ENCODE data around the gene CHST7.

DNA sequence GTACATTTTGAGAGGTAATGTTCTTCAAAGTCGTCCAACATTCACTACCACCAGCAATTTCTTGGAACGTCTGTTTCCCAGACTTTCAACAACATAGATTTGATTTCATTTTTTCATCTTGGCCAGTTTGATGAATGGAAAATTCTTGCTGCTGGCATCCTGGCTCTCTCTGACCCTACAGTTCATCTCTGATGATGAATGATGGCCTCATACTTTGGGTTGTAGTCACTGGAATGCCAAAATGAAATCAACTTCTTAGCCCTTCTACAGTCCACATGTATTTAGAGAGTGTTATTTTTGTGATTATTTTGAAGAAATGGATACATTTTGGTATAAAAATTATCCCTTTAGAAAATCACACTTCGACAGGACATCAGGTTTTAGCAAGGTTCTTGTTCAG is 8.8 kb downstream of the CHST7 start:
- TF ChIP-seq, protein P1, sequence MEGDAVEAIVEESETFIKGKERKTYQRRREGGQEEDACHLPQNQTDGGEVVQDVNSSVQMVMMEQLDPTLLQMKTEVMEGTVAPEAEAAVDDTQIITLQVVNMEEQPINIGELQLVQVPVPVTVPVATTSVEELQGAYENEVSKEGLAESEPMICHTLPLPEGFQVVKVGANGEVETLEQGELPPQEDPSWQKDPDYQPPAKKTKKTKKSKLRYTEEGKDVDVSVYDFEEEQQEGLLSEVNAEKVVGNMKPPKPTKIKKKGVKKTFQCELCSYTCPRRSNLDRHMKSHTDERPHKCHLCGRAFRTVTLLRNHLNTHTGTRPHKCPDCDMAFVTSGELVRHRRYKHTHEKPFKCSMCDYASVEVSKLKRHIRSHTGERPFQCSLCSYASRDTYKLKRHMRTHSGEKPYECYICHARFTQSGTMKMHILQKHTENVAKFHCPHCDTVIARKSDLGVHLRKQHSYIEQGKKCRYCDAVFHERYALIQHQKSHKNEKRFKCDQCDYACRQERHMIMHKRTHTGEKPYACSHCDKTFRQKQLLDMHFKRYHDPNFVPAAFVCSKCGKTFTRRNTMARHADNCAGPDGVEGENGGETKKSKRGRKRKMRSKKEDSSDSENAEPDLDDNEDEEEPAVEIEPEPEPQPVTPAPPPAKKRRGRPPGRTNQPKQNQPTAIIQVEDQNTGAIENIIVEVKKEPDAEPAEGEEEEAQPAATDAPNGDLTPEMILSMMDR (IDR thresholded peaks at IDR 0.05), result no peak
- TF ChIP-seq POLR2A (IDR thresholded peaks at IDR 0.05), result no peak
